Nephron (organoid): ENCODE results near the gene STK16.

Experiments
- H3K27ac Mint-ChIP-seq, 3 experiments: 2 replicates each; pipeline ENCODE4 v1.8.0; 2020; ENCODE audit warnings: mixed read lengths in 3 of 3, mild to moderate bottlenecking in 2 of 3, moderate library complexity in 1 of 3
- H3K27me3 Mint-ChIP-seq: 2 replicates; pipeline ENCODE4 v1.8.0; 2021; ENCODE audit warnings: low read depth, mild to moderate bottlenecking, moderate library complexity, mixed read lengths
- H3K36me3 Mint-ChIP-seq: 2 replicates; pipeline ENCODE4 v1.8.0; 2020; ENCODE audit warnings: low read depth, mixed read lengths
- H3K4me1 Mint-ChIP-seq: 2 replicates; pipeline ENCODE4 v1.8.0; 2020; ENCODE audit warnings: mixed read lengths
- H3K4me3 Mint-ChIP-seq, 3 experiments: 2 replicates each; pipeline ENCODE4 v1.8.0; 2020; ENCODE audit warnings: mild to moderate bottlenecking in 3 of 3, mixed read lengths in 3 of 3, moderate library complexity in 2 of 3
- H3K9me3 Mint-ChIP-seq: 2 replicates; pipeline ENCODE4 v1.8.0; 2020; ENCODE audit warnings: mixed read lengths
- CTCF ChIP-seq, 3 experiments: fragments of 200-600 bp; sonication (generic); IDR thresholded peaks; one replicate each; pipeline ENCODE4 v1.5.0; 2021; ENCODE audit warnings: antibody characterized with exemption in 3 of 3; ENCODE audit not compliant: unreplicated experiment in 3 of 3

Gene STK16

GRCh38 chr2:219281588-219281987 lies 36.3 kb downstream of the STK16 start:
- peaks cover 10% of the 10 kb centered on the region for H3K27me3 Mint-ChIP-seq
- H3K9me3 Mint-ChIP-seq: no peaks in the 10 kb centered on the region
- H3K36me3 Mint-ChIP-seq: peaks cover 26% of the 10 kb centered on the region
- no peak for TF ChIP-seq CTCF (IDR thresholded peaks at IDR 0.05; ENCODE audit: unreplicated experiment in 3 of 3)
- peak overlapping the region in 2 of 3 experiments; percentile 21 to 95 for H3K4me3 Mint-ChIP-seq
- peaks cover 63% of the 10 kb centered on the region for H3K4me1 Mint-ChIP-seq
- peak overlapping the region in 2 of 3 experiments; percentile 37 to 97 for H3K27ac Mint-ChIP-seq

GRCh38 chr2:219282375-219282774 lies 37.1 kb downstream of the STK16 start:
- no peaks in the 10 kb centered on the region for H3K9me3 Mint-ChIP-seq
- no peak for TF ChIP-seq CTCF (IDR thresholded peaks at IDR 0.05; ENCODE audit: unreplicated experiment in 3 of 3)
- H3K36me3 Mint-ChIP-seq: peaks cover 26% of the 10 kb centered on the region
- H3K4me1 Mint-ChIP-seq: peaks cover 60% of the 10 kb centered on the region
- no peak overlapping the region for H3K27ac Mint-ChIP-seq
- H3K4me3 Mint-ChIP-seq: no peak overlapping the region
- H3K27me3 Mint-ChIP-seq: peaks cover 10% of the 10 kb centered on the region

- H3K27ac Mint-ChIP-seq: peak overlapping the region in 2 of 3 experiments; percentile 33 to 36
- peak overlapping the region; percentile 47 to 52 (median 51) for H3K4me3 Mint-ChIP-seq
- no peak for TF ChIP-seq CTCF (IDR thresholded peaks at IDR 0.05; ENCODE audit: unreplicated experiment in 3 of 3)
- no peaks in the 10 kb centered on the region for H3K9me3 Mint-ChIP-seq
- peaks cover 26% of the 10 kb centered on the region for H3K36me3 Mint-ChIP-seq
- peaks cover 4% of the 10 kb centered on the region for H3K27me3 Mint-ChIP-seq
- peaks cover 57% of the 10 kb centered on the region for H3K4me1 Mint-ChIP-seq
Measured at GRCh38 chr2:219282943-219283581, 37.8 kb downstream of the STK16 start.

- H3K27ac Mint-ChIP-seq: peak overlapping the region in 1 of 3 experiments; percentile 69
- no peak overlapping the region for H3K4me3 Mint-ChIP-seq
Measured at GRCh38 chr2:219284501-219285372, 39.5 kb downstream of the STK16 start.

GRCh38 chr2:219285373-219285735 lies 40.1 kb downstream of the STK16 start:
- H3K9me3 Mint-ChIP-seq: no peaks in the 10 kb centered on the region
- TF ChIP-seq CTCF (IDR thresholded peaks at IDR 0.05; ENCODE audit: unreplicated experiment in 3 of 3): no peak
- peak overlapping the region in 1 of 3 experiments; percentile 24 for H3K4me3 Mint-ChIP-seq
- H3K36me3 Mint-ChIP-seq: peaks cover 26% of the 10 kb centered on the region
- H3K4me1 Mint-ChIP-seq: peaks cover 48% of the 10 kb centered on the region
- peaks cover 5% of the 10 kb centered on the region for H3K27me3 Mint-ChIP-seq
- H3K27ac Mint-ChIP-seq: peak overlapping the region in 1 of 3 experiments; percentile 69

More at GRCh38 chr2:219284501-219285372, 39.5 kb downstream of the STK16 start:
- Mint-ChIP-seq H3K4me1 (peaks cover 51% of the 10 kb centered on the region), H3K36me3 (peaks cover 26% of the 10 kb centered on the region), H3K9me3 (no peaks in the 10 kb centered on the region), H3K27me3 (peaks cover 5% of the 10 kb centered on the region)
- TF ChIP-seq CTCF (IDR thresholded peaks at IDR 0.05; ENCODE audit: unreplicated experiment in 3 of 3): no peak
